ENCODE results near the gene RHOD. TPM values are rescaled to one million over a fixed set of nuclear protein-coding genes. Genes with fewer than 3 reads are reported as not detected.
A peak's percentile ranks its signal among the peaks of the same experiment; 100 is the strongest.

RHOD gene
- total RNA-seq, 1 donor from 2014 or later, result 67.6 TPM

DNA sequence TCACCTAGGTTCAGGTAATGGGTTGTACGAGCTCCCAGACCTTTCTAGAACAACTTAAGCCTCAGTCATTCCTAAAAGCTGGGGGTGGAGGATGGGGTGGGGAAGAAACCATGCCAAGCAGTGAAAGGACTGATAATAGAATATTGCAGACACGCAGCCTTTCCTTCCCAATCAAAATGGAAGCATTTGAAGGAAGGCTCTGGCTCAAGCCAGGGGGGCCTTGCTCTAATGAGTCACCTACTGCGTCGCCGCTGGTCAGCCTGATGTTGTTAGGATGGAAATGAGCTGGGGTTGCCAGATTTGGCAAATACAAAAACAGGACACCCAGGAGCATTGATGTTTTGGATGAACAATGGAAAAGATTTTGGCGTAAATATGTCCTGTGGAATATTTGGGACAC lies 27.5 kb upstream of the RHOD start:
- no peak for DNase-seq
- intact Hi-C loops (cut with micrococcal nuclease), result no loop called here
- no peak for ATAC-seq

DNA sequence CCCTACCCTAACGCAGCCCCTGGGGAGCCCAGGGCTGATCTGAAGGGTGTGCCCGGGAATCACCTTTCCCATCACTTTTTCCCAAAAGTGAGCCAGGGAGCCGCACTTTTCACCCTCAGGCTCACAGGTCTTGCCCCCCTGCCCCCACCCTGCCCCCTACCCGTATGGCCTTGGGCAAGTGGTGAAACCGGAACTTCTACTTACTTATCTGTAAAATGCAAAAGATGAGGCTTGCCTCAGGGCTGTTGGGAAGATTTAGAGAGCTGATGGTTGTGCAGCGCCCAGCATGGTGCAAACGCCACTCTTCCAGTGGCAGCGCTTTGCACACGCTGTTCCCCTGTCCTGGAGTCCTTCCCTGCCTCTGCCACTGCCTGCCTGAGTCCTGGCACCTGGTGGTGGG lies 25.7 kb upstream of the RHOD start:
- DNase-seq, result no peak
- intact Hi-C loops (cut with micrococcal nuclease), result no loop called here
- no peak for ATAC-seq

DNA sequence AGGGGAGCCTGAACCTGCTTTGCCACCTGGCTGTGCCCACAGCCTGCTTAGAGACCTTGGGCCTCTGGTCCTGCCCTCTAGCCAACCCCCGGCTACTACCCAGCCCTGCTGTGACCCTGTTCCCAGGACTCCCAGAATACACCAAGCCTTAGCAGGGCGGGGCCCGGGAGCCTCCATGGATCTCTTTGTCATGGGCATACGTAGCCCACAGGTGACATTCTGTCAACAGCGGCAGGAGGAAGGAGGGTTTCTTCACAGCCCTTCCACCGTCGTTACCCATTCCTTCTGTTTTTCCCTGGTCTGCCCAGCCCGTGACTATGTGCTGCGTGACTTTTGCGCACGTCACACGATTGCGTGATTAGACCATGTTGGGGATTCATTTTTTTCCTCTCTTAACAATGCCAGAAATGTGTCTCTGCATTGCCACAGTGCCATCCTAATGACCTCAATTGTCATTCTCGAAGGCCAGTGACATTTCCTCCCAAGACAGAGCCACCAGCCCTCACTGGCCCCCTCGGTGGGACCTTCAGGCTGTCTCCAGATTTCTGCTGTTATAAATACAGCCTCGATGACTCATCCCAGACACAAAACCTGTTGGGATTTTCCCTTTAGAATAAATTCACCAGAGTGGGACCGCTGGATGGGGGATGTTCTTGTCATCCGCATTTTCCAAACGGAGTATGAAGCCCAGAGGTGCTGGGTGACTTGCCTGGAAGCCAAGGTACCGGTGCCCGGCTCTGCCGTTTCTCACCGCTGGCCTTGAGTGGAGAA lies 24.7 kb upstream of the RHOD start:
- no peak for DNase-seq
- ATAC-seq, result no peak
- intact Hi-C loops (cut with micrococcal nuclease), result no loop called here

DNA sequence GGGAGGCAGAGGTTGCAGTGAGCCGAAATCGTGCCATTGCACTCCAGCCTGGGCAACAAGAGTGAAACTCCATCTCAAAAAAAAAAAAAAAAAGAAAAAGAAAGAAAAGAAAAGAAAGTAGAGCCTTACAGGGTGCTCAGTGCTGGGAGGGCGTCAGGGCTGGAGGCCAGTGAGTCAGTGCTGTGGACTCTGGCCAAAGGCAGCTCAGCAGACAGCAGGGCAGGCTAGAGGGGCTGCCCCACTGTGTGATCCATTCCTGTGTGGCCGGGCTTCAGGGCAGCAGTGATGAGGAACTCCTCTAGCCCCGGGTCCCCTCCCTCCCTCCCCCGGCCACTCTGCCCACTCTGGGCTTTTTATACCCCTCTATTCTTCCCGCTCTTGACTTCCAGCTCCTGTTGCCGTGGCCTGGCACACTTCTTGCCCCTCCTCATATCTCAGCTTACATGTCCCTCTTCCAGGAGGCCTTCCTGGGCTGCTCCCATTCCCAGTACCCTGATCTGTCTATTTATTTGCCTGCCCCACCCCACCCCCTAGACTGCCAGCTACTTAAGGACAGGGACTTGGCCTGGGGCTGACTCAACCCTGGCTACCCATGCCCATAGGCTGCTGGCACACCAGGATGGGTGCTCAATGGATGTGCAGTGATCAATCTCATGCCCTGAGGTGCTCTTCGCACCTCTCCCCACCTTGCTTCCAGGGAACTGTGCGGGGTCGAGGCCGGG lies 23.7 kb upstream of the RHOD start:
- DNase-seq, result no peak
- ATAC-seq, result no peak
- intact Hi-C loops (cut with micrococcal nuclease), result no loop called here

DNA sequence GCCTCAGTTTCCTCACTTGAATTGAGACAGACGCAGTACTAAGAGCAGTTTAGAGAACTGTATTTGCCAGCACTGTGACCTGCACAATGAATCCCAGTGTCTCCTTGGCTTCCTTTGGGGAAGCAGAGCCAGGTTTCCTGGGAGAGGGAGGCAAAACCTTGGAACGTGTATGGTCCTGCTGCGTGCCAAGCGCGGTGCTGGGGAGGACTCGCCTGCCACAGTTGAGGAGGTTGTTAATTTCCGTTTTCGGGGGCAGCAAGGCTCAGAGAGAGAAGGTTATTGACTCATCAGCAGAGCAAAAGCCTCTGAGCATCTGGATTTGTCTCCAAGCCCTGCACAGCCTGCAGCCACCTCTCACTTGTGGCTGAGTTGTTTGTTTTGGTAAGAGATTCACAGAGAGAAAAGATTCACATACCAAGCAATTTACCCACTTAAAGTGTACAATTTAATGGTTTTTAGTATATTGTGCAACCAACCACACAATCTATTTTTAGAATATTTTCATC lies 22.9 kb upstream of the RHOD start:
- DNase-seq (no peak), ATAC-seq (no peak)
- intact Hi-C loops (cut with micrococcal nuclease), result no loop called here

DNA sequence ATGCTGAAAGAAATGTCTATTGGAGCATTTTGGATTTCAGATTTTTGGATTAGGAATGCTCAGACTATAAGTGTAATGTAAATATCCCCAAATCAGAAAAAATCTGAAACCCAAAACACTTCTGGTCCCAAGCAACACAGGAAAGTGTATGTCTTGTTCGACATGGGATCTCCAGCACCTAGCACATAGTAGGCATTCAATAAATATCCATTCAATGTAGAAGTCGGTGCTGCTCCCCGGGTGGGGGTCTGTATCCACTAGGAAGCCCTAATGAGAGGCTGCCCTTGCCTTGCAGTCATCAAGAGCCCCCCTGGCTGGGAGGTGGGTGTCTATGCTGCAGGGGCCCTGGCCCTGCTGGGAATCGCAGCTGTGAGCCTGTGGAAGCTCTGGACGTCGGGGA lies 22.3 kb upstream of the RHOD start:
- ATAC-seq (no peak), DNase-seq (no peak)
- intact Hi-C loops (cut with micrococcal nuclease), result no loop called here

DNA sequence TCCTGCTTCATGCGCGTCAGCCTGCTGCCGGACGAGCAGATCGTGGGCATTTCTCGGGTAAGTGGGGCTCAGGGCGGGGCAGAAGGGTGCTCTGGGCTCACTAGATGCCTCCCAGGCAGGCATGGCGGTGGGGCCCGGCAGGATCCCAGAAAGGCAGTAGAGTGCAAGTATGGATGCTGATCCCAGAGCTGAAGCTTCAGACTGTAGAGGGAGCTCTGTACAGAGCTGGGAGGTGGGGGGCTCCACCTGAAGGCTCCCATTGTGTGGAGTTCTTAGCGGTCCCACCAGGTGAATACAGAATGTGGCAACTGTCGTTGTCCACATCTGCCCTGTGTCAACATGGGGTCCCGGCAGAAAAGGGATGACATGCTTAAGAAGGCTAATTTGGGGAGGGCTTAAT lies 16.5 kb upstream of the RHOD start:
- intact Hi-C loops (cut with micrococcal nuclease), result no loop called here
- ATAC-seq, result no peak
- DNase-seq, result no peak

DNA sequence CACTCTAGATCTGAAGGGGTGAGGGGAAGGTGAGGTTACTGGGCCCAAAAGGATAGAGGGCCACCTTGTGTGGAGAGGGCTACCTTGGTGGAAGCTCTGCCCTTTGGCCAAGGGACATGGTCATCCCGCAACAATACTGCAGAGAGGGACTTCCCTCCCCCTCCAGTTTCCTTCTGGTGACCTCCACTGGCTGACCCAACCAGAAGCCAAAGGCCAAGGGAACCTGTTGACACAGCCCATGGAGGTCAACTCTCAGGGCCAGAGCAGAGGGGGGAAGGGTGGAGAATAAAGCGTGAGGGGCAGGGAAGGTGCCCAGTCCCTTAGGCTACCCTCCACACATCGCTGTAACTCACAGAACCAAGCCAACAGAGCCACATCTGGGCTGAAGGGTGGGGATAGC lies 15.0 kb upstream of the RHOD start:
- intact Hi-C loops (cut with micrococcal nuclease), result no loop called here
- DNase-seq, result no peak
- no peak for ATAC-seq

DNA sequence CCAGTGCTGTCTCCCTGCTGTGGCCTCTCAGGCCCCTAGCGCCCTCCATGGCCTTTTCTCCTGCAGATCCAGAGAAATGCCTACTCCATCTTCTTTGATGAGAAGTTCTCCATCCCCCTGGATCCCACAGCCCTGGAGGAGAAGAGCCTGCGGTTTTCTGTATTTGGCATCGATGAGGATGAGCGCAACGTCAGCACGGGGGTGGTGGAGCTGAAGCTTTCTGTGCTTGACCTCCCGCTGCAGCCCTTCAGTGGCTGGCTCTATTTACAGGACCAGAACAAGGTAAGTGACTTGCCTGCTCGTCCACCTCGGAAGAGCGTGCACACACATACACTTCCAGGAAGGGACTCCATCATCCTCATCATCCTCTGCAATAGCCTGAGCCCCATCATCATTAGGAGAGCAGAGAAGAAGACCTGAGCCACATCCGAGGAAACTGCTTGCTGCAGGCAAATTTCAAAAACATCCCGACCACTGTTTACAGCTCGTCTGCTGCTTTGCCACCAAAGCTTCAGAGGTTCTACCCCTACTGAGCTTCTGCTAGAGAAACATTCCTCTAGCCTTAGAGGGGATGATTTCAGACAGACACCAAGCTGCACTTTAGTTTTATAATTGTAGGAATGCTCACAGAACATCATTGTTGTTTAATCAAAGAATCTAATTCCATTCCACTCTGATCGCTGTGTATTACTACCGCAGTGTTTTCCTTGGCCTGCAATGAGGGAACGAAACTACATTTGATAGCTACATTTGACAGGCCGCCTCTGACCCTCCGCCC lies 12.9 kb upstream of the RHOD start:
- DNase-seq (no peak), ATAC-seq (no peak)
- intact Hi-C loops (cut with micrococcal nuclease), result no loop called here

DNA sequence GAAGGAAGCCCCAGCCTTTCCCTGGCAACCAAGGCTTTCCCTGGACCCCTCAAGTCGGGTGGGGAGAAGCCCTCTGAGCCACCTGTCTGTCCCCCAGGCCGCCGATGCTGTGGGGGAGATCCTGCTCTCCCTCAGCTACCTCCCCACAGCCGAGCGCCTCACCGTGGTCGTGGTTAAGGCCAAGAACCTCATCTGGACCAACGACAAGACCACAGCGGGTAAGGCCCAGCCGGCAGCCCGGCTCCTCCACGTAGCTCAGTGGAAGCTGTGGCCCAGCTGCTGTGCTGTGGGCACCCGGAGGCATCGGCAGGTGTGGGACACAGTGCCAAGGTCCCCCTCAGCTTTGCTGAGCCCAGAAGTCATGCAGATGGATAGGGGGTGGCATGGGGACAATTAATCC lies 12.2 kb upstream of the RHOD start:
- no peak for DNase-seq
- no peak for ATAC-seq
- intact Hi-C loops (cut with micrococcal nuclease), result no loop called here

DNA sequence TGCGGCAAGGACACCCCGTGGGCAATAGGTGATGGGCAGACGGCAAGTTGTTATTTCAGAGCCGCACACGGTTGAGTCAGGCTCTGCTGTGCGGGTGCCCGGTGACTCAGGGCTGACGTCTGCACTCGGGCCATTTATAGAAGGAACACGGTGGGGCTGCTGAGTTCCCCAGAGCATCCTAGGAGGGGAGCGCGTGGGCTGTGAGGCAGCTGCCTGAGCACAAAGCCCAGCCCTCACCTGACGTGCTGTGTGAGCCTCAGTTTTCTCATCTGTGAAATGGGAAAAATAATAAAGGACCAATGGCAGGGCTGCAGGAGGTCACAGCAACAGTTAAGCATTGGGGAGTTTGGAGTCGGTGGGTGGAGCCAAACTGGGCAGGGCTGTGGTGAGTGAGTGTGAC lies 11.3 kb upstream of the RHOD start:
- peak; percentile 74 for ATAC-seq
- intact Hi-C loops (cut with micrococcal nuclease), result no loop called here
- no peak for DNase-seq

DNA sequence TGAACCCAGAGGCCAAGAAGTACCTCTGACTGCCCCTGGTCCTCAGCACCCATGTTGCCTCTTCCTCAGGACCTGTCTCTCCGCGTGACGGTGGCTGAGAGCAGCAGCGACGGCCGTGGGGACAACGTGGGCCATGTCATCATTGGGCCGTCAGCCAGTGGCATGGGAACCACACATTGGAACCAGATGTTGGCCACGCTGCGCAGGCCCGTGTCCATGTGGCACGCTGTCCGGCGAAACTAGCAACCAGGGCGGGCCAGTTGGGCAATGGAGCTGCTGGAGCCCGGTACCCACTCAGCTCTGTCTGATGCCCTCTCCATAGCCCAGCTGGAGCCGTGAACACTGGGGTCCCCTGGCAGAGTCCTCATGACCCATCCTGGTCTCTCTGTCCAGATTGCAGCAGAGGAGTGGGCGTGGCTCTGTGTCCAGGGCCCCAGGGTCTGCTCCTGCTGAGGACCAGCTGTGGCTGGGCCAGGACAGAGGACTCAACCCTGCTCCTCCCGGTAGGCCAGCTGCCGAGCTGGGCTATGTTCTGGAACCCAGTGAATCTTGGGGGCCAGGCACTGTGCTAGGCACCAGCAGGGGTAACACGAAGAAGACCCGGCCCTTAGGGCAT lies 8.0 kb upstream of the RHOD start:
- DNase-seq (no peak), ATAC-seq (no peak)
- intact Hi-C loops (cut with micrococcal nuclease), result no loop called here

DNA sequence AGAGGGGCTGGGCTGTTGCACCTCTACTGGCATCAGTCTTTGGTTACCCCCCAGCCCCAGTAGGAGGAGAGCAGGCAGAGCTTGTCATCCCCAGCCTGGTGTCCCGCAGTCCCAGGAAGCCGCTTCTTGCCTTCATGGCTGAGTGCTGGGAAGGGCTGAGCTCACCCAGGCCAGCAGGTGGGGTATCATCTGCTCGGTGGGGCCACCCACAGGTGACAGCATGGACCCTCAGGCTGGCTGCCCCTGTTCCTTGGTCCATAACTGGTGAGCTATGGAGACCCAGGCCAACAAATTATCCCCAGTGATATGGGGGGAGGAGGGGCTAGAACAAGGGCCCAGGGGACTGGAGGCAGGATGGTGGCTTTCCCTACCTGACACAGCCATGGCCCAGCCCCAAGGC lies 6.5 kb upstream of the RHOD start:
- ATAC-seq, result no peak
- DNase-seq, result no peak
- intact Hi-C loops (cut with micrococcal nuclease), result no loop called here

DNA sequence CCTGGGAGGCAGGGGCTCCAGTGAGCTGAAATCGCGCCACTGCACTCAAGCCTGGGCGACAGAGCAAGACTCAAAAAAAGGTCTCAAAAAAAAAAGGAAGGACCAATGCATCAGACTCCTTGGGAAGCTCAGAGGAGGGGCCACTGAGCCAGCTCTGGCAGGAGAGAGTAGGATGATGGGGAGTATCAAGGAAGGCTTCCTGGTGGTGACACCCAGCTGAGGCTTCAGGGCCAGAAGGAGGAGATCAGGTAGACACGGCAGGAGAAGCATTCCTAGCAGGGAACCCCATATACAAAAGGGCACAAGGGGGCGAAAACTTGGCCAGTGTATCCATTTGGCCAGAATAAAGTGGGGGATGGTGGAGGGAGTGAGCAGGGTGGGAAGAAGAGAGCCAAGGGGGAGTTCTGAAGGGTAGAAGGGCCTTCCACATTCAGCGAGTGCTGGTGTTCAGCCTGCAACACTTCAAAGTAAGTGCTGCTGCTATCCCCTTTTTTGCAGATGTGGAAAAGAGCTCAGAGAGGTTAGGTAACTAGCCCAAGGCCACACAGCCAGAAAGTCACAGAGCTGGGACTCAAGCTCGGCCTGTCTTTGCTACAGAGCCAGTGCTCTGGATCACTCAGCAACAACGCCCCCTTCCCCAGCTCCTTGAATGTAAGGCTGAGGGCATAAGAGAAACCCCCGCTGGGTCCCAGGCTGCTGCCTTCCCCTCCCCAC lies 5.3 kb upstream of the RHOD start:
- DNase-seq (no peak), ATAC-seq (no peak)
- intact Hi-C loops (cut with micrococcal nuclease), result no loop called here

DNA sequence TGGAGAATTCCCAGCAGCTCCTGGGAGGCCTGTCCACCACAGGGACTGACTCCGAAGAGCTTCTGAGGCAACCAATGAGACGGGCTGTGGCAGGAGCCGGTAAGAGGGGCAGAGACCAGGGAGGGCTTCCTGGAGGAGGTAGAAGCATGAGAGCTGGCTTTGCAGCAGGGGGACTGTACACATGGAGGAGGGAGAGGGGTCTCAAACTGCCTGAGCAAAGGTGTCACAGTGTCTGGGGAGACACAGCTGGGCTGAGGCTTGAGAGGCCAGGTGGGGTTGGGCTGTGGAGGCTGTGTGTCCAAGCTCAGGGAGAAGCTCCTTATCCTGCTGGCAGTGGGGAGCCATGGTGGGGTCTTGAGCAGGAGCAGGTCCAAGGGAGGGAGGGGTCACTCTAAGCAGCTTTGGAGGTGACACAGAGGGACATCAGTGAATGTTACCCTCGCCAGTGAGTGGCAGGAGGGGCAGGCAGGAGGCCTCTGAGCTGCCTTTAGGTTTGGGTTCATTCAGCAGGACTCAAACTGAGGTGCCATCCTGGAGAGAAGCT lies 4.6 kb upstream of the RHOD start:
- intact Hi-C loops (cut with micrococcal nuclease), result no loop called here
- ATAC-seq (no peak), DNase-seq (no peak)

DNA sequence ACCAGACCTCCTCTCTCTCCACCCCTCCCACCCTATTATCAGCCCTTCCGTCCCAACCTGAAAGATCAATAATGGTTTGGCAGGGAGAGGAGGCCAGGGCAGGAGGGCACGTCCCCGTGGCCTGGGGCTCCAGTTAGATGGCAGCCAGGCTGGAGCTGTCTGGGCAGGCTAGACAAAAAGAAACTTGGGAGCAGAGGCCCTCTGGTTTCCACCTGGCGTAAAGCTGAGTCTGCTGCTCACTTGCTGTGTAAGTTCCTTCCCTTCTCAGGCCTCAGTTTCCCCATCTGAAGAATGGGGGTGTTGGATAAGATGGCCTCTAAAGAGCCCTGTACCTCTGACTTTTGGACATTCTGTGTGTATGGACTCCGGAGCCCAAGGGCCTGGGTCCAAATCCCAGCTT lies 3.8 kb upstream of the RHOD start:
- intact Hi-C loops (cut with micrococcal nuclease), result no loop called here
- ATAC-seq (no peak), DNase-seq (no peak)

DNA sequence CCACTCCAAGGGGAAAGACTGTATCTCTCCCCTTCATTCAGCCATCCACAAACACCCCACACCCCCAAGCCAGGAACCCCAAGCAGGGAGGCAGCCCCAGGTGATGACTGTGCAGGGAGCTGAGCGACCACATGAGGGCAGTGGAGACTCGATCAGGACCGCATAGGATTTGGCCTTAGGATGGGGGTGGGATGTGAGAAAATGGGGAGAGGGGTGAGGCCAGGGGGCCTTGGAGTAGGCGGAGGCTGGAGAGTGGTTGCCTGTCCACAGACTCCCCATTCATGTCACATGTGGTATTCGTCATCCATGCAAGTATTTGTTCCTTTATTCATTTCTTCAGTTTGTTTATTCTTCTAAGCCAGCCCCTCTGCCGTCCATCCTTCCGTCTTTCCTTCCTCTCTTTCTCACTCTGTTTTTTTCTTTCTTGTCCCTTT lies 2.7 kb upstream of the RHOD start:
- intact Hi-C loops (cut with micrococcal nuclease), result no loop called here
- DNase-seq, result peak; percentile 70
- ATAC-seq, result peak; percentile 48

DNA sequence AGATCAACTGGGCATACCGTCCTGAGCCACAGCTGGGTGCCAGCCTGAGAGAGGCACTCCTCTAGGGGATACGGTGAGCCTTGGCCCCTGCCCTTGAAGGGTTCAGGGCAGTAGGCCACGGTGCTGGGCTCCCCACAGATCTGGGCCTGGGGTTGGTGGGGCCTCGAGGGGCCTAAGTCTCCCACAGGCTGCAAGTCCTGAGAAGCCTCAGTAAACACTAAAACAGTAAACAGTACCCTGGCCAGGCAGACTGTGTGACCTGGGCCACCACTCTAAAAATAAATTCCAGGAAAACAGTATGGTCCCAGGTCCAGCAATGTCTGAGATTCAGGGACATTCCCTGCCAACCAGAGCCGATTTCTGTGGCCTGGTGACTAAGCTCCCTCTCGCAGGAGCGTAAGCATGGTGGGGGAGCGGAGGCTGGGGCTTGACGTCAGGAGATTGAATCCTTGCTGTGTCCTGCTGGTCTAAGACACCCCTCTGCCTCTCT lies 2.3 kb upstream of the RHOD start:
- peak; percentile 63 for DNase-seq
- intact Hi-C loops (cut with micrococcal nuclease), result no loop called here
- peak; percentile 56 for ATAC-seq
